DOHH2 (cell line): ENCODE data around the gene CCRL2.

Experiments
- EZH2phosphoT487 ChIP-seq: fragments of 200-600 bp; sonication (generic); IDR thresholded peaks from 2 replicates; pipeline ENCODE4 v1.6.1; 2017; ENCODE audit warnings: borderline replicate concordance, mild to moderate bottlenecking, antibody characterized with exemption, low read length, moderate library complexity, mixed read lengths
- TF ChIP-seq, protein P1 (sequence below): fragments of 200-600 bp; sonication (generic); IDR thresholded peaks from one replicate; pipeline ENCODE4 v1.5.1; 2014; ENCODE audit warnings: antibody characterized with exemption, mild to moderate bottlenecking, low read depth, low read length; ENCODE audit not compliant: poor library complexity, severe bottlenecking

DNA sequence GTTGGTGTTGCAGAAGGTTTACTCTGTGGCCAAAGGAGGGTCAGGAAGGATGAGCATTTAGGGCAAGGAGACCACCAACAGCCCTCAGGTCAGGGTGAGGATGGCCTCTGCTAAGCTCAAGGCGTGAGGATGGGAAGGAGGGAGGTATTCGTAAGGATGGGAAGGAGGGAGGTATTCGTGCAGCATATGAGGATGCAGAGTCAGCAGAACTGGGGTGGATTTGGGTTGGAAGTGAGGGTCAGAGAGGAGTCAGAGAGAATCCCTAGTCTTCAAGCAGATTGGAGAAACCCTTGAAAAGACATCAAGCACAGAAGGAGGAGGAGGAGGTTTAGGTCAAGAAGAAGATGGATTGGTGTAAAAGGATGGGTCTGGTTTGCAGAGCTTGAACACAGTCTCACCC, 32.3 kb upstream of the CCRL2 start:
- TF ChIP-seq, protein P1, sequence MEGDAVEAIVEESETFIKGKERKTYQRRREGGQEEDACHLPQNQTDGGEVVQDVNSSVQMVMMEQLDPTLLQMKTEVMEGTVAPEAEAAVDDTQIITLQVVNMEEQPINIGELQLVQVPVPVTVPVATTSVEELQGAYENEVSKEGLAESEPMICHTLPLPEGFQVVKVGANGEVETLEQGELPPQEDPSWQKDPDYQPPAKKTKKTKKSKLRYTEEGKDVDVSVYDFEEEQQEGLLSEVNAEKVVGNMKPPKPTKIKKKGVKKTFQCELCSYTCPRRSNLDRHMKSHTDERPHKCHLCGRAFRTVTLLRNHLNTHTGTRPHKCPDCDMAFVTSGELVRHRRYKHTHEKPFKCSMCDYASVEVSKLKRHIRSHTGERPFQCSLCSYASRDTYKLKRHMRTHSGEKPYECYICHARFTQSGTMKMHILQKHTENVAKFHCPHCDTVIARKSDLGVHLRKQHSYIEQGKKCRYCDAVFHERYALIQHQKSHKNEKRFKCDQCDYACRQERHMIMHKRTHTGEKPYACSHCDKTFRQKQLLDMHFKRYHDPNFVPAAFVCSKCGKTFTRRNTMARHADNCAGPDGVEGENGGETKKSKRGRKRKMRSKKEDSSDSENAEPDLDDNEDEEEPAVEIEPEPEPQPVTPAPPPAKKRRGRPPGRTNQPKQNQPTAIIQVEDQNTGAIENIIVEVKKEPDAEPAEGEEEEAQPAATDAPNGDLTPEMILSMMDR, result no peak
- no peak for TF ChIP-seq EZH2phosphoT487
